GM18507 (cell line): ENCODE data around the gene CD48.

ENCODE experiments used
- DNase-seq: peaks from one replicate; pipeline ENCODE4 v3.0.0; 2011; ENCODE audit warnings: low read depth; ENCODE audit not compliant: insufficient read length; ENCODE audit errors: extremely low spot score
- FAIRE-seq: peaks from 2 replicates; lab custom pipeline; 2011; peaks lifted over from hg19 to GRCh38; lab: Jason Lieb, UNC

The CD48 gene, protein sequence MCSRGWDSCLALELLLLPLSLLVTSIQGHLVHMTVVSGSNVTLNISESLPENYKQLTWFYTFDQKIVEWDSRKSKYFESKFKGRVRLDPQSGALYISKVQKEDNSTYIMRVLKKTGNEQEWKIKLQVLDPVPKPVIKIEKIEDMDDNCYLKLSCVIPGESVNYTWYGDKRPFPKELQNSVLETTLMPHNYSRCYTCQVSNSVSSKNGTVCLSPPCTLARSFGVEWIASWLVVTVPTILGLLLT

GRCh38 chr1:160711602-160712311 is at the start of gene CD48:
Gene CD48, minus strand, starts transcription at chr1:160711822. Its CDS starts 59 bp downstream, at chr1:160711763.
- peak; percentile 94 for FAIRE-seq

GRCh38 chr1:160761046-160761445 is 49.4 kb upstream of the CD48 start:
- DNase-seq (no peak), FAIRE-seq (no peak)

More at GRCh38 chr1:160711602-160712311, at the start of gene CD48:
- DNase-seq = no peak

DNA sequence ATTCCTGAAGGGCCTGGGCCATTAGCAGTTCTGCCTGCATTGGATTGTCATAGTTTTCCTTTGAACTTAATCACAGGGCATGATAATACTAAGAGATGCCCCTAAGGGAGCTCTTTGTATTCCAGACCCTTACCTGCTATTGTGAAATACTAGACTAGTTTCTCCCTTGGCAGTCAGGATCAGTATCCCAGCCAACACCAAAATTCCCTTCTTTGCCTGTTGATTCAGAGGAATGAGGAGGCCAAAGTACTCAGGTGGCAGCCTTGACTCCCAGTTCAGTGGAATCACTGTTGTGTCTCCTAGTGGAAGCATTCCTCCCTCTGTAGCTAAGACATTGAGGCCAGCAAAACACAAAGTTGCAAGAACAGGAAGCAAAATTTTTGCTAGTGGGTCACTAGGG is 48.1 kb upstream of the CD48 start:
- FAIRE-seq (peak; percentile 9), DNase-seq (no peak)

GRCh38 chr1:160758521-160758920 is 46.9 kb upstream of the CD48 start:
- DNase-seq (no peak), FAIRE-seq (peak; percentile 41)

DNA sequence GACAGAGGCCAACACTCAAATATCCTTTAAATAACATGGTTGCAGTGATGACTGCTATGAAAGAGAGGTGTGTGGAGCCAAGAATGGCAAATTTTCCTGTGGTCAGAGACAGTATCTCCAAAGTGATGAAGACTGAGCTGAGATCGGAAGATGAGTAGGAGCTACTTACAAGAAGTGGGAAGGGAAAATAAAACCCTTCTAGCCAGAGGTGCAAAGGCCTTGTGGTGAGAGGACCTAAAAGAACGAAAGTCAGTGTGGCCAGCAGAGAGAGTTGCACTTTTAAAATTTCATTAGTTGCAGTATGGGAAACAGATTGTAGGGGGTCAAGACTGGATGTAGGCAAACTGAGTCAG is 45.2 kb upstream of the CD48 start:
- FAIRE-seq = peak; percentile 90
- DNase-seq = no peak

GRCh38 chr1:160755911-160756848 is 44.6 kb upstream of the CD48 start:
- DNase-seq (no peak), FAIRE-seq (peak; percentile 90)

DNA sequence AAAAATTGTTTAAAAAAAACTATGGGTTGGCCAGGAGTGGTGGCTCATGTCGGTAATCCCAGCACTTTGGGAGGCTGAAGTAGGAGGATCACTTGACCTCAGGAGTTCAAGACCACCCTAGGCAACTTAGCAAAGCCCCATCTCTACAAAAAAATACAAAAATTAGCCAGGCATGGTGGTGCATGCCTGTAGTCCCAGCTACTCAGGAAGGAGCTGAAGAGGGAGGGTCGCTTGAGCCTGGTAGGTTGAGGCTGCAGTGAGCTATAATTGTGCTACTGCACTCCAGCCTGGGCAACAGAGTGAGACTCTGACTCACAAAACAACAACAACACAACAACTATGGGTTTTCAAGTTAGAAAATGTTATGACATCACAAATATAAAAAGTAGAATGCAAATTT is 43.8 kb upstream of the CD48 start:
- DNase-seq = no peak
- no peak for FAIRE-seq

DNA sequence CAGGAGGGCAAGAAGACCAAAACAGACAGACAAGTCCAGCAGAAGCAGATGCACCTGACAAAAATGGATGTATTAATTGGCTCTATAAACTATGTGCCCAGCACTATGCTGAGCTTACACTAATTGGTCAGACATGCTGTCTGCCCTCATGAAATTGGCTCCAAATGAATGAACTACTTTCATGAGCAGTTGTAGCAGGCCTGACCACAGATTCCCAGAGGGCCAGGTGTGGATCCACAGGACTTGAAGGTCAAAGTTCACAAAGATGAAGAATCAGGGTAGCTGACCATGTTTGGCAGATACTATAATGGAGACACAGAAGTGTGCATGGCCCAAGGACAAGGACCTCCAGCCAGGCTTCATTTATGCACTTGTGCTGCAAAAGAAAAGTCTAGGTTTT is 42.0 kb upstream of the CD48 start:
- no peak for DNase-seq
- no peak for FAIRE-seq

- DNase-seq = no peak
- no peak for FAIRE-seq
Observed at GRCh38 chr1:160752924-160753323, 41.3 kb upstream of the CD48 start.

DNA sequence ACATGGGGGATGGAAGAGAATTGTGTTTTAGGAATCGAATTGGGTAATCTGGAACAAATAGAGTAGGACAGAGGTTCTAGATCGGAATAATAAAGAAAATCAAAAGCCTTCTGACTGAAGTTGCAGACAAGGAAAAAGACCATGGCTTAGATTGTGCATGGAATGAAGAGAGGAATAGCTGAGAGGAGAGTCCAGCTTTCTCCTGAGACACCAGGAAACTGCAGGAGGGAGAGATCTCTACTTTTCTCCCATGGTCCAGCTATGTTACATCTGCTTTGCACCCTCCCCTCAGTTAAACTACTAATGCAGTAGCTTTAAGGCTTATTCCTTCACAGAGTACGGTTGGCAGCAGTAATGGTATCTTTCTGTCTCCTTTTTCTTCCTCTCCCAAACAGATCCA is 40.8 kb upstream of the CD48 start:
- FAIRE-seq = no peak
- no peak for DNase-seq

DNA sequence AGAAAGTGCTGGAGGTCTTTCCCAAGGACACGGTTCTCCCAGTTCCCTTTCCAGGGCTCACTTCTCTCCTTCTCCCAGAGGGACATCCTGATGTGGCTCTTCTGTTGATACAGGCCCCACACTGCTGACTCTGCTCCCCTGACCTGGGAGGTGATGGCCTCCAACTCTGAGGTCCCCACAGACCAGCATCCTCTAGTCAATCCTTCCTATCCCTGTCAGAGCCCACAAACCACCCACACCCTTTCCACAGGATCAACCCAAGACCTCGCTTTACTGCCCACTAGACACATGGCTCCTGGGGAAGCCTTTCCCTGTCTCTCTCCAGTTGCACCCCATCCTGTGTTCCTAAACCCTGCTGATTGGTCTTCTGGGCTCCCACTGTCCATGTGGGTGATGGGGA is 39.0 kb upstream of the CD48 start:
- DNase-seq (no peak), FAIRE-seq (no peak)

DNA sequence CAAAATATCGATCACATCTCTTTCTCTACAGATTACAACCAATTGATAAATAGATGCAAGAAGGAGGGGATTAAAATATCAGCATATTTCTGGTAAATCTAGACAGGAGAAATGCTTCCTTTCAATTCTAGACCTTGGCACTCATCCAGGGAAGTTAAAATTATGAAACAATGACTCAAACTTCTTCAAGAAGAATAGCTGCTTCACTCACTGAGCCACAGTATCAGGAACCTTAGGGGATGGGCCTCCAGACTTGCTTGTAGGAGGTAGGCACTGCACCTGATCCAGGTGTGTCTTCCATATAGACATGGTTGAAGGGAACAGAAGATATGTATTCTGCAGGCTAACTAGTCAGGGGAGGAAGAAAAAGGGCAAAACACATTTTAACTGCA is 37.3 kb upstream of the CD48 start:
- DNase-seq (no peak), FAIRE-seq (peak; percentile 60)

DNA sequence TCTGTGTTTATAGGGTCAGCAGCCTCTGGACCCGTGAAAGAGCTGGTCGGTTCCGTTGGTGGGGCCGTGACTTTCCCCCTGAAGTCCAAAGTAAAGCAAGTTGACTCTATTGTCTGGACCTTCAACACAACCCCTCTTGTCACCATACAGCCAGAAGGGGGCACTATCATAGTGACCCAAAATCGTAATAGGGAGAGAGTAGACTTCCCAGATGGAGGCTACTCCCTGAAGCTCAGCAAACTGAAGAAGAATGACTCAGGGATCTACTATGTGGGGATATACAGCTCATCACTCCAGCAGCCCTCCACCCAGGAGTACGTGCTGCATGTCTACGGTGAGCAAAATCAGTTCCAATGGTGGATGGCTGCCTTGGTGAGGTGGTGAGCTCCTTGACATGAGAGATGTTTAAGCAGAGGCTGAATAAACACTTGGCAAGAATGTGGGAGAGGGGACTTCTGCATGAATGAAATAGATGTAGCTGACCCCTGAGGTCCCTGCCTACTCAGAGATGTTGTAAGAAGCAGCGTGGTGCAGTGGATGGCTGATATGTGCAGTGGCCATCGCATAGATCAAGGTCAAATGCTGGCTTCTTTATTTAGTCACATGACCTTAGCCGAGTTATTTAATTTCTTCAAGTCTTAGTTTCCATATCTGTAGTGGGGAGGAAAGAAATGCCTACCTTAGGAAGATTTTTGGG is 36.7 kb upstream of the CD48 start:
- no peak for DNase-seq
- FAIRE-seq = peak; percentile 35

DNA sequence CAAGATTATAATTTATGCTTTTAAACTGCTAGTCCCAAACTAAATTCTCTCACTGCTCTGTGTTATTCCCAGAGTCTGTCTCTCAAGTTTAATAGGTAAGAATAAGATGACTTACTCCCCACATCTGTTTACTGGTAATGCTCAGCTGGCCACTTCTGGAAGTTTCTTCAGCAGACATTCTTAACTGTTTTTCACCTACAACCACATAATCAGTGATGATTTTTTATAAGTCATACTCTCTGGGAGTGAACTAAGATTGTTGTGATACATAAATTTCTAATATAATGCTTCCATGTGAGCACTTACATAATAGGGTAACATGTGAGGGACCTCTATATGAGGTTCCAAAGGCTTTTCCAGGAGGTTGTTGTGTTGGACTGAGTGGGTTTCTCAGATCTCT is 36.1 kb upstream of the CD48 start:
- FAIRE-seq (no peak), DNase-seq (no peak)

DNA sequence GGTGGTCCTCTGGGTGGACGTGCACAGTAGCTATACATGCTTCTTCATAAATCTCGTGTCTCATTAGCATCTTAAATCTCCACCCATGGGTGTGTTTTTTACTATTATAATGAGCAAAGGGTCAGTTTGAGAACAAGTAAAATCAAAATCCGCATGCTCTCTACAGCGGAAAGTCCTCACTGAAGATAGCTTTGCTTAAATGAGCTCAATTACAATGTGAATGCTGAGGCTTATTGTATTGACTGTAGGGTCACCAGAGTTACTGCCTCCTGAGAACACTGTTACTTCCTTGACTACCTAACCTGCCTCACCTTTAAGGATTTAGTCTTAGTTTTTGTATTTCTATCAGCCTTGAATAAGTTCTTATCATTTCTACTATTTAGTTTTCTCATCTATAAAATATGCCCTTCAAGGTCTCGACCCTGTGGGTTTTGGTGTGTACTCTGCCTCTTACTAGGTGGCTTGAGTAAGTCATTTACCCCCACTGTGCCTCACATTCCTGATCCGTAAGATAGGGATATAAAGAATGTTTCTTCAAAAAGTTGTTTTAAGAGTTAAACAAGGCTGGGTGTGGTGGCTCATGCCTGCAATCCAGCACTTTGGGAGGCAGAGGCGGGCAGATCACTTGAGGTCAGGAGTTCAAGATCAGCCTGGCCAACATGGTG is 35.3 kb upstream of the CD48 start:
- DNase-seq (no peak), FAIRE-seq (peak; percentile 18)

- FAIRE-seq = peak; percentile 5
Observed at GRCh38 chr1:160745551-160745950, 33.9 kb upstream of the CD48 start.

DNA sequence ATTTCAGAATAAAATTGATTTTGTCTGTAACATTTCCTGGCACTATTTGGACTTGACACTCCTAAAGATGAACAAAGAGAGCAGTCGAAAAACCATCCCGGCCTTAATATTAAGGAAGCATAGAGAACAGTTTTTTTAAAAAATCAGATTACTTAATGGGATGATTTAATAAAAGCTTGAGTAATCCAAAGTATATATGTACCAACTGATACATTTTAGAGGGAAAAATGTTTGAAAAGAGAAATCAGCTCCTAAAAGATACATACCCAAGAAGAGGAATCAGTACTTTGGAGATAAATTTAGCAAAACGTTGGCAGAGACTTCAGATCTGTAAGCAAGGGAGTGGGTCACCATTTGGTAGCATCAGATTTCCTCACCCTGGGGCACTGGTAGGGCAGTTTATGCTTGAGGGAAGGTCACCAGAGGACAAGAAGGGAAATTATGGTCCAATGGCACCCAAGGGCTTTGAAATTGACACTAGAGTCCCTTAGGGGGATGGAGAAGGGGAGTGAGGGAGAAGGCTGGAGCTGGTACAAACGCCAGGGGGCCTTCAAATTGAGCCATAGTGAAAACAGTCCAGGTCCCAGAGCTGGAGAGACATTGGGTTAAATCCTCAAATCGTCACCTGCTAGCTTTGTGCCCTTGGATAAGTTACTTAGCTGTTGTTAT is 33.4 kb upstream of the CD48 start:
- DNase-seq = no peak
- peak; percentile 21 for FAIRE-seq

More at GRCh38 chr1:160745551-160745950, 33.9 kb upstream of the CD48 start:
- no peak for DNase-seq

- FAIRE-seq (peak; percentile 83), DNase-seq (no peak)
Observed at GRCh38 chr1:160744199-160744851, 32.7 kb upstream of the CD48 start.
